ENCODE results near the gene CDK6.

CDK6 gene

GRCh38 chr7:92836489-92836999, at the start of gene CDK6:
Gene CDK6, minus strand, starts transcription at chr7:92836573. Its CDS starts 3,250 bp downstream, at chr7:92833323.
- DNase-seq: peak; percentile 91

GRCh38 chr7:92886039-92886438, 49.7 kb upstream of the CDK6 start:
- DNase-seq: peak; percentile 57

GRCh38 chr7:92884218-92884617, 47.8 kb upstream of the CDK6 start:
- DNase-seq: no peak

GRCh38 chr7:92882760-92883159, 46.4 kb upstream of the CDK6 start:
- no peak for DNase-seq

GRCh38 chr7:92881091-92881485, 44.7 kb upstream of the CDK6 start:
- DNase-seq: no peak

GRCh38 chr7:92880212-92881090, 44.1 kb upstream of the CDK6 start:
- DNase-seq: peak; percentile 59

GRCh38 chr7:92877367-92877766, 41.0 kb upstream of the CDK6 start:
- DNase-seq: no peak

GRCh38 chr7:92876836-92877235, 40.5 kb upstream of the CDK6 start:
- no peak for DNase-seq

- DNase-seq: no peak
These were observed 39.3 kb upstream of the CDK6 start for GRCh38 chr7:92875719-92876118.

- DNase-seq: no peak
These were observed 38.8 kb upstream of the CDK6 start for GRCh38 chr7:92875173-92875572.

- no peak for DNase-seq
These were observed 38.2 kb upstream of the CDK6 start for GRCh38 chr7:92874567-92874966.

- DNase-seq: peak; percentile 31
These were observed 37.4 kb upstream of the CDK6 start for GRCh38 chr7:92873776-92874175.

GRCh38 chr7:92872701-92873100, 36.3 kb upstream of the CDK6 start:
- DNase-seq: no peak

- DNase-seq: no peak
These were observed 32.4 kb upstream of the CDK6 start for GRCh38 chr7:92868683-92869293.

GRCh38 chr7:92864169-92864568, 27.8 kb upstream of the CDK6 start:
- peak; percentile 36 for DNase-seq

- DNase-seq: no peak
These were observed 20.1 kb upstream of the CDK6 start for GRCh38 chr7:92856436-92856835.

GRCh38 chr7:92854501-92855238, 18.3 kb upstream of the CDK6 start:
- peak; percentile 12 for DNase-seq

GRCh38 chr7:92851732-92852131, 15.4 kb upstream of the CDK6 start:
- DNase-seq: no peak

- DNase-seq: no peak
These were observed 14.1 kb upstream of the CDK6 start for GRCh38 chr7:92850516-92850915.

GRCh38 chr7:92849322-92849721, 12.9 kb upstream of the CDK6 start:
- peak; percentile 58 for DNase-seq

GRCh38 chr7:92848851-92849250, 12.5 kb upstream of the CDK6 start:
- DNase-seq: no peak

GRCh38 chr7:92848441-92848840, 12.1 kb upstream of the CDK6 start:
- DNase-seq: no peak

- DNase-seq: no peak
These were observed 10.9 kb upstream of the CDK6 start for GRCh38 chr7:92847305-92847704.
